Smooth muscle cell (in vitro differentiated cells): ENCODE data around the gene CCL16. TPM values are rescaled to one million over a fixed set of nuclear protein-coding genes. Genes with fewer than 3 reads are reported as not detected.

Experiments
- DNase-seq: peaks from one replicate; lab custom pipeline; 2025; ENCODE audit not compliant: unreplicated experiment; lab: John Stamatoyannopoulos, UW
- H2AFZ ChIP-seq: fragments of 200-600 bp; sonication (generic); 2 replicates; pipeline ENCODE4 v1.6.0; 2016; ENCODE audit warnings: antibody characterized with exemption, low read depth, mild to moderate bottlenecking
- H3F3A ChIP-seq: fragments of 200-600 bp; sonication (generic); 2 replicates; pipeline ENCODE4 v1.6.0; 2017; ENCODE audit warnings: antibody characterized with exemption, low read depth
- H3K27ac ChIP-seq: fragments of 200-600 bp; sonication (generic); 2 replicates; pipeline ENCODE4 v1.5.1; 2016; ENCODE audit warnings: low read depth, mild to moderate bottlenecking
- H3K27me3 ChIP-seq: fragments of 200-600 bp; sonication (generic); 2 replicates; pipeline ENCODE4 v1.6.1; 2016; ENCODE audit warnings: low read depth, mild to moderate bottlenecking
- H3K36me3 ChIP-seq: fragments of 200-600 bp; sonication (generic); 2 replicates; pipeline ENCODE4 v1.5.1; 2016; ENCODE audit warnings: low read depth
- H3K4me1 ChIP-seq: fragments of 200-600 bp; sonication (generic); 2 replicates; pipeline ENCODE4 v1.5.1; 2016; ENCODE audit warnings: low read depth
- H3K4me2 ChIP-seq: fragments of 200-600 bp; sonication (generic); 2 replicates; pipeline ENCODE4 v1.6.0; 2016; ENCODE audit warnings: mild to moderate bottlenecking
- H3K4me3 ChIP-seq: fragments of 200-600 bp; sonication (generic); 2 replicates; pipeline ENCODE4 v1.5.1; 2016; ENCODE audit warnings: mild to moderate bottlenecking
- H3K79me2 ChIP-seq: fragments of 200-600 bp; sonication (generic); 2 replicates; pipeline ENCODE4 v1.6.0; 2016; ENCODE audit warnings: low read depth, mild to moderate bottlenecking
- H3K9ac ChIP-seq: fragments of 200-600 bp; sonication (generic); 2 replicates; pipeline ENCODE4 v1.6.0; 2016; ENCODE audit warnings: low read depth
- H3K9me3 ChIP-seq: fragments of 200-600 bp; sonication (generic); replicated peaks from 2 replicates; pipeline ENCODE4 v1.5.1; 2016; ENCODE audit warnings: low read depth
- H4K20me1 ChIP-seq: fragments of 200-600 bp; sonication (generic); 2 replicates; pipeline ENCODE4 v1.6.0; 2016; ENCODE audit warnings: low read depth
- WGBS: methylation state at CpG from one replicate; pipeline ENCODE4 v1.1.7; 2016; ENCODE audit warnings: low lambda C conversion rate; 5-methylcytosine and 5-hydroxymethylcytosine counted together
- polyA plus RNA-seq: library from polyadenylated mRNA; unstranded; fragments of >200 nt; fragmentation: Nextera tagmentation; extraction: Ambion mirVana; gene quantifications from 2 replicates; pipeline ENCODE4 v1.2.1, GENCODE V29; 2016
- total RNA-seq: library from RNA; depleted of rRNA; stranded (reverse); fragments of >200 nt; gene quantifications from 2 replicates; pipeline ENCODE4 v1.2.3, GENCODE V29; 2014
- TF ChIP-seq, protein P1 (sequence below): fragments of 200-600 bp; sonication (generic); IDR thresholded peaks from 2 replicates; pipeline ENCODE4 v1.5.1; 2017; ENCODE audit warnings: borderline replicate concordance, mild to moderate bottlenecking, antibody characterized with exemption; ENCODE audit not compliant: insufficient read depth, poor library complexity, severe bottlenecking

The CCL16 gene
- total and polyA plus RNA-seq, 2 experiments from 2014 or later = not detected

DNA sequence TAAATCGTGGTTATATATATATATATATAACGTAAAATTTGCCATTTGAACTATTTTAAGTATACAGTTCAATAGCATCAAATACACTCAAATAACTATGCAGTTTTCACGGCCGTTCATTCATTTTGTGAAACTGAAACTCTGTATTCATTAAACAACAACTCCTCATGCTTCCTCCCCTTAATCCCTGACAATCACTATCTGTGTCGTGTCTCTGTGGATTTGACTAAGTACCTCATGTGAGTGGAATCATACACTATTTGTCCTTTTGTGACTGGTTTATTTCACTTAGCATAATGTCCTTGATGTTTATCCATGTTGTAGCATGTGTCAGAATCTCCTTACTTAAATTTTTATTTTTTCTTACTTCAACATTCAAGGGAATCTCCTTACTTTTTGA is 33.6 kb upstream of the CCL16 start:
- Histone ChIP-seq H3K79me2 (no peaks in the 10 kb centered on the region), H2AFZ (no peak overlapping the region), H3K27me3 (peaks cover 11% of the 10 kb centered on the region), H3K4me2 (no peak overlapping the region), H3K4me3 (no peak overlapping the region), H3K27ac (no peak overlapping the region), H4K20me1 (no peaks in the 10 kb centered on the region), H3K36me3 (no peaks in the 10 kb centered on the region), H3K9me3 (no peaks in the 10 kb centered on the region), H3F3A (no peaks in the 10 kb centered on the region), H3K9ac (no peak overlapping the region), H3K4me1 (no peaks in the 10 kb centered on the region)
- 81% methylated on average over 5 of the region's 5 CpGs for WGBS
- no peak for DNase-seq
- TF ChIP-seq, protein P1, sequence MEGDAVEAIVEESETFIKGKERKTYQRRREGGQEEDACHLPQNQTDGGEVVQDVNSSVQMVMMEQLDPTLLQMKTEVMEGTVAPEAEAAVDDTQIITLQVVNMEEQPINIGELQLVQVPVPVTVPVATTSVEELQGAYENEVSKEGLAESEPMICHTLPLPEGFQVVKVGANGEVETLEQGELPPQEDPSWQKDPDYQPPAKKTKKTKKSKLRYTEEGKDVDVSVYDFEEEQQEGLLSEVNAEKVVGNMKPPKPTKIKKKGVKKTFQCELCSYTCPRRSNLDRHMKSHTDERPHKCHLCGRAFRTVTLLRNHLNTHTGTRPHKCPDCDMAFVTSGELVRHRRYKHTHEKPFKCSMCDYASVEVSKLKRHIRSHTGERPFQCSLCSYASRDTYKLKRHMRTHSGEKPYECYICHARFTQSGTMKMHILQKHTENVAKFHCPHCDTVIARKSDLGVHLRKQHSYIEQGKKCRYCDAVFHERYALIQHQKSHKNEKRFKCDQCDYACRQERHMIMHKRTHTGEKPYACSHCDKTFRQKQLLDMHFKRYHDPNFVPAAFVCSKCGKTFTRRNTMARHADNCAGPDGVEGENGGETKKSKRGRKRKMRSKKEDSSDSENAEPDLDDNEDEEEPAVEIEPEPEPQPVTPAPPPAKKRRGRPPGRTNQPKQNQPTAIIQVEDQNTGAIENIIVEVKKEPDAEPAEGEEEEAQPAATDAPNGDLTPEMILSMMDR = no peak

- no peaks in the 10 kb centered on the region for H3F3A ChIP-seq
- no peaks in the 10 kb centered on the region for H3K36me3 ChIP-seq
- H3K79me2 ChIP-seq = no peaks in the 10 kb centered on the region
- no peak overlapping the region for H3K4me2 ChIP-seq
- DNase-seq = no peak
- no peak overlapping the region for H3K27ac ChIP-seq
- H4K20me1 ChIP-seq = no peaks in the 10 kb centered on the region
- no peak overlapping the region for H3K9ac ChIP-seq
- H3K27me3 ChIP-seq = no peaks in the 10 kb centered on the region
- H2AFZ ChIP-seq = no peak overlapping the region
- H3K4me3 ChIP-seq = no peak overlapping the region
- TF ChIP-seq, protein P1 = no peak
- H3K4me1 ChIP-seq = no peaks in the 10 kb centered on the region
- WGBS = 71% methylated on average over 2 of the region's 2 CpGs
- H3K9me3 ChIP-seq = no peaks in the 10 kb centered on the region
These were observed 29.9 kb upstream of the CCL16 start for GRCh38 chr17:36011201-36011600.

DNA sequence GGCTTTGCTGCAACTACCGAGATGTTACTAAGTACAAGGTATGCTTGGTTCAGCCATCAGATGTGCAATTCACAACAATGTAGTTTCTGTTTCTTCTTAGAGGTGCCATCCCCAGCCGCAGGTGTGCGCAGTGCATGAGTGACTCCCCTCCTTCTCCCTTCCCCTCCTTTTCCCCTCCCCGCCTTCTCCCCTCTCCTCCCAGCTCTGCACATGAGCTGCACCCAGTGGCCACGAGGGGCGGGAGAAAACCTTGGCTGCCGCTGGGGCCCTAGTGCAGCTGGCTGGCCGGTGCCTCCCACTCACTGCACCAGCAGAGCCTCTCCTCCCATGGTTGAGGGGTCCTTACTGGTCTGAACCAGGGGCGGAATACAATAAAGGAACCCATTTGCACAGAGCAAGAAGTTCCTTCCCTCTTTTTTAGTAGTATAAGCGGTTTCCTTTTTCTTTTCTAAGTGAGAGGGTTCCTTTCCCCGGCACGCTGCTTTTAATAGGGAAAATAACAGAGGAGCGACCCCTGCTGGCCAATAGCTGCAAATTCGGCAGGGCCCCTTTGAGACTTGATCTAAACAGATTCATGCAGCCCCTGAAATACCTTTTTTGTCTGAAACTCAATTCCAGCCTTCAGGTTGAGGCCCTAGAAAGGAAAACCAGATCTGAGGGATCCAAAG is 27.8 kb upstream of the CCL16 start:
- no peak overlapping the region for H3K27ac ChIP-seq
- H4K20me1 ChIP-seq = no peaks in the 10 kb centered on the region
- no peaks in the 10 kb centered on the region for H3K79me2 ChIP-seq
- H3K27me3 ChIP-seq = no peaks in the 10 kb centered on the region
- no peak overlapping the region for H3K4me2 ChIP-seq
- no peak overlapping the region for H3K4me3 ChIP-seq
- no peaks in the 10 kb centered on the region for H3F3A ChIP-seq
- 71% methylated on average over 13 of the region's 14 CpGs for WGBS
- TF ChIP-seq, protein P1 = peak; percentile 21
- H3K9me3 ChIP-seq = no peaks in the 10 kb centered on the region
- H3K36me3 ChIP-seq = no peaks in the 10 kb centered on the region
- H3K9ac ChIP-seq = no peak overlapping the region
- H3K4me1 ChIP-seq = no peaks in the 10 kb centered on the region
- no peak overlapping the region for H2AFZ ChIP-seq
- no peak for DNase-seq

- H3K27me3 ChIP-seq = no peaks in the 10 kb centered on the region
- DNase-seq = no peak
- H4K20me1 ChIP-seq = no peaks in the 10 kb centered on the region
- H3K9ac ChIP-seq = no peak overlapping the region
- TF ChIP-seq, protein P1 = no peak
- WGBS = 87% methylated on average over 4 of the region's 4 CpGs
- H2AFZ ChIP-seq = no peak overlapping the region
- H3K4me2 ChIP-seq = no peak overlapping the region
- H3K79me2 ChIP-seq = no peaks in the 10 kb centered on the region
- no peaks in the 10 kb centered on the region for H3K9me3 ChIP-seq
- no peaks in the 10 kb centered on the region for H3F3A ChIP-seq
- H3K36me3 ChIP-seq = no peaks in the 10 kb centered on the region
- H3K4me3 ChIP-seq = no peak overlapping the region
- no peak overlapping the region for H3K27ac ChIP-seq
- H3K4me1 ChIP-seq = no peaks in the 10 kb centered on the region
These were observed 23.4 kb upstream of the CCL16 start for GRCh38 chr17:36004594-36005108.
